IMR-90 (cell line): Measurements from ENCODE around the gene CGREF1. TPM values are rescaled to one million over a fixed set of nuclear protein-coding genes. Genes with fewer than 3 reads are reported as not detected.

ENCODE experiments used
- ATAC-seq: fragments of 200-7000 bp; cut with Tn5 transposase; 2 replicates; pipeline ENCODE4 v1.9.1; 2020; ENCODE audit warnings: low read depth, mild to moderate bottlenecking, moderate library complexity
- BruUV-seq: library from RNA; stranded (reverse); fragments of 400-500 nt; replicated peaks from 2 replicates; lab custom pipeline; 2021; lab: Mats Ljungman, UMichigan
- CTCF ChIA-PET: fragments of 300-600 bp; formaldehyde crosslinking; extraction: SDS; loops from one replicate; lab custom pipeline; 2021; ENCODE audit warnings: antibody characterized with exemption; lab: Yijun Ruan, JAX
- POLR2A ChIA-PET: fragments of 300-600 bp; sonication (Branson Sonifier 250); formaldehyde crosslinking; loops from one replicate; lab custom pipeline; 2022; ENCODE audit warnings: antibody characterized with exemption; ENCODE audit not compliant: unreplicated experiment; lab: Charles Lee
- DNase-seq: peaks from one replicate; pipeline ENCODE4 v3.0.0; 2013
- H2AFZ ChIP-seq: replicated peaks from 2 replicates; pipeline ENCODE3; 2013; ENCODE audit warnings: low read length, mild to moderate bottlenecking; ENCODE audit not compliant: poor library complexity
- H2AK5ac ChIP-seq: 2 replicates; pipeline ENCODE4 v1.6.1; 2013; ENCODE audit warnings: low read depth, low read length, inconsistent platforms
- H2AK9ac ChIP-seq: replicated peaks from 2 replicates; pipeline ENCODE3; 2013; ENCODE audit warnings: mild to moderate bottlenecking, low read depth, low read length, moderate library complexity; ENCODE audit not compliant: poor library complexity
- H2BK120ac ChIP-seq: 2 replicates; pipeline ENCODE4 v1.6.1; 2013; ENCODE audit warnings: low read depth, low read length, inconsistent platforms
- H2BK15ac ChIP-seq: 3 replicates; pipeline ENCODE4 v1.6.1; 2013; ENCODE audit warnings: low read depth, low read length, inconsistent platforms
- H2BK20ac ChIP-seq: 2 replicates; pipeline ENCODE4 v1.6.1; 2013; ENCODE audit warnings: low read depth, mild to moderate bottlenecking, inconsistent platforms, low read length, moderate library complexity
- H2BK5ac ChIP-seq: 2 replicates; pipeline ENCODE4 v1.6.1; 2013; ENCODE audit warnings: mild to moderate bottlenecking, low read depth, low read length, inconsistent platforms; ENCODE audit not compliant: poor library complexity, severe bottlenecking
- H3K14ac ChIP-seq: replicated peaks from 2 replicates; pipeline ENCODE4 v1.6.1; 2013; ENCODE audit warnings: low read depth, low read length, inconsistent platforms
- H3K18ac ChIP-seq: 2 replicates; pipeline ENCODE4 v1.6.1; 2013; ENCODE audit warnings: low read depth, low read length, control low read depth
- H3K23ac ChIP-seq: 2 replicates; pipeline ENCODE4 v1.6.1; 2013; ENCODE audit warnings: low read depth, low read length, inconsistent platforms
- H3K27ac ChIP-seq: 2 replicates; pipeline ENCODE4 v1.5.1; 2013; ENCODE audit warnings: mild to moderate bottlenecking, control low read depth, low read length; ENCODE audit not compliant: insufficient read depth
- H3K27me3 ChIP-seq: 2 replicates; pipeline ENCODE4 v1.6.1; 2013; ENCODE audit warnings: low read length; ENCODE audit not compliant: control insufficient read depth, insufficient read depth
- H3K36me3 ChIP-seq: 2 replicates; pipeline ENCODE4 v1.6.1; 2013; ENCODE audit warnings: low read length, mixed read lengths; ENCODE audit not compliant: control insufficient read depth, insufficient read depth
- H3K4ac ChIP-seq: 2 replicates; pipeline ENCODE4 v1.6.1; 2013; ENCODE audit warnings: low read depth, low read length, inconsistent platforms
- H3K4me1 ChIP-seq: 2 replicates; pipeline ENCODE4 v1.6.1; 2013; ENCODE audit warnings: low read length, mixed read lengths; ENCODE audit not compliant: control insufficient read depth, insufficient read depth
- H3K4me2 ChIP-seq: 2 replicates; pipeline ENCODE4 v1.6.1; 2013; ENCODE audit warnings: low read depth, mild to moderate bottlenecking, control low read depth, low read length, moderate library complexity
- H3K4me3 ChIP-seq: 2 replicates; pipeline ENCODE4 v1.5.1; 2013; ENCODE audit warnings: low read depth, mild to moderate bottlenecking, control low read depth, low read length, moderate library complexity; ENCODE audit not compliant: insufficient read depth
- H3K56ac ChIP-seq: 2 replicates; pipeline ENCODE4 v1.6.1; 2013; ENCODE audit warnings: low read length, inconsistent platforms; ENCODE audit not compliant: insufficient read depth; ENCODE audit errors: extremely low read depth
- H3K79me1 ChIP-seq, 2 experiments: 2 replicates each; pipeline ENCODE4 v1.6.1; 2013; ENCODE audit warnings: low read length in 2 of 2, inconsistent platforms in 1 of 2, low read depth in 1 of 2
- H3K9ac ChIP-seq: 2 replicates; pipeline ENCODE4 v1.6.1; 2013; ENCODE audit warnings: low read depth, low read length, control low read depth
- H3K9me1 ChIP-seq: 2 replicates; pipeline ENCODE4 v1.6.1; 2013; ENCODE audit warnings: low read length, inconsistent platforms; ENCODE audit not compliant: insufficient read depth
- H3K9me3 ChIP-seq: 2 replicates; pipeline ENCODE4 v1.6.1; 2013; ENCODE audit warnings: low read length; ENCODE audit not compliant: control insufficient read depth, insufficient read depth
- H4K20me1 ChIP-seq: 2 replicates; pipeline ENCODE4 v1.6.1; 2013; ENCODE audit warnings: low read length, inconsistent platforms; ENCODE audit not compliant: insufficient read depth
- H4K5ac ChIP-seq: 2 replicates; pipeline ENCODE4 v1.6.1; 2013; ENCODE audit warnings: mild to moderate bottlenecking, low read depth, low read length, control low read depth
- H4K8ac ChIP-seq, 2 experiments: 2 replicates each; pipeline ENCODE4 v1.6.1; 2013; ENCODE audit warnings: low read depth in 2 of 2, low read length in 2 of 2, control low read depth in 1 of 2, inconsistent platforms in 1 of 2
- H4K91ac ChIP-seq: 2 replicates; pipeline ENCODE4 v1.6.1; 2013; ENCODE audit warnings: low read depth, low read length, inconsistent platforms; ENCODE audit not compliant: insufficient read depth
- BHLHE40 ChIP-seq: fragments of 150-350 bp; IDR thresholded peaks from 2 replicates; pipeline ENCODE4 v1.6.1; 2016; ENCODE audit warnings: mild to moderate bottlenecking, low read depth, low read length
- NFE2L2 ChIP-seq: fragments of 150-350 bp; IDR thresholded peaks from 2 replicates; pipeline ENCODE4 v1.6.1; 2016; ENCODE audit warnings: low read depth, mild to moderate bottlenecking, low read length
- POLR2A ChIP-seq: IDR thresholded peaks from 2 replicates; pipeline ENCODE4 v1.6.1; 2012; ENCODE audit warnings: mild to moderate bottlenecking, low read depth, low read length
- SMC3 ChIP-seq: fragments of 150-350 bp; IDR thresholded peaks from 2 replicates; pipeline ENCODE4 v1.6.1; 2016; ENCODE audit warnings: low read depth, mild to moderate bottlenecking, antibody characterized with exemption, low read length, moderate library complexity
- WGBS, 2 experiments: methylation state at CpG; one replicate each; pipeline versions ENCODE4 v1.1.5 to v1.1.7; 2013; ENCODE audit warnings: missing lambda C conversion rate in 2 of 2; ENCODE audit not compliant: insufficient read length in 1 of 2; ENCODE audit errors: extremely low coverage in 2 of 2; 5-methylcytosine and 5-hydroxymethylcytosine counted together
- dilution Hi-C: fragments of 300-500 bp; cut with HindIII; formaldehyde crosslinking; loops from one replicate; pipeline ENCODE4 v1.14.3; 2018; ENCODE audit warnings: low sequenced_read_pairs; ENCODE audit not compliant: unreplicated experiment
- in situ Hi-C: fragments of 300-500 bp; cut with MboI; formaldehyde crosslinking; loops from 3 replicates; pipeline ENCODE4 v1.14.3; 2019; ENCODE audit warnings: low sequenced_read_pairs, inconsistent platforms, mixed read lengths
- intact Hi-C: fragments of 100-400 bp; cut with micrococcal nuclease; formaldehyde crosslinking; loops from 2 replicates; pipeline ENCODE4 v1.10.0; 2022
- polyA plus RNA-seq, 3 experiments: library from polyadenylated mRNA; depleted of rRNA; stranded (reverse); fragments of >200 nt; gene quantifications; 2 replicates each; pipeline ENCODE4 v1.2.3, GENCODE V29; 2012; ENCODE audit warnings: low replicate concordance in 1 of 3
- total RNA-seq: library from RNA; depleted of rRNA; stranded (reverse); fragments of >200 nt; gene quantifications from 2 replicates; pipeline ENCODE4 v1.2.3, GENCODE V29; 2012

The CGREF1 gene
- total and polyA plus RNA-seq, 2 of the 4 experiments (the other 2 are of a cell fraction) = 0.54 to 1.3 TPM

- H4K5ac ChIP-seq = peak within 1 kb of the TSS; percentile 88; the same call in 1 of the 2 replicates
- peaks cover 6% of the 10 kb centered on the region; the same call in 1 of the 2 replicates for H3K9me3 ChIP-seq
- H2BK20ac ChIP-seq = no peak within 1 kb of the TSS
- H3K4ac ChIP-seq = no peak within 1 kb of the TSS
- 10% methylated on average over 13 of the region's 47 CpGs; no CpG with 5 or more reads in 1 of the 2 experiments for WGBS, 2 experiments
- H2AFZ ChIP-seq = peak within 1 kb of the TSS; percentile 93
- H3K4me3 ChIP-seq = peak within 1 kb of the TSS; percentile 57
- TF ChIP-seq NFE2L2 (no peak), SMC3 (no peak), BHLHE40 (no peak), POLR2A (no peak)
- H4K8ac ChIP-seq = peak within 1 kb of the TSS in 1 of 2 experiments; percentile 79; a peak in 3 of 4 replicates
- H3K56ac ChIP-seq = no peak within 1 kb of the TSS
- H3K18ac ChIP-seq = no peak within 1 kb of the TSS
- intact Hi-C loops = no loop called here
- no peak within 1 kb of the TSS for H2BK120ac ChIP-seq
- no peak within 1 kb of the TSS for H2BK5ac ChIP-seq
- H3K23ac ChIP-seq = peak within 1 kb of the TSS; percentile 2; the same call in 1 of the 2 replicates
- no peak for DNase-seq
- H3K9me1 ChIP-seq = peaks cover 4% of the 10 kb centered on the region; the same call in 1 of the 2 replicates
- no peak within 1 kb of the TSS; the same call in 2 of the 3 replicates for H2BK15ac ChIP-seq
- no peaks in the 10 kb centered on the region for H3K79me1 ChIP-seq
- H3K27me3 ChIP-seq = peaks cover 46% of the 10 kb centered on the region
- peak within 1 kb of the TSS; percentile 68 for H2AK9ac ChIP-seq
- BruUV-seq = no TSS peak
- H3K4me2 ChIP-seq = peak within 1 kb of the TSS; percentile 81
- dilution Hi-C loops = no loop called here
- H4K91ac ChIP-seq = peak within 1 kb of the TSS; percentile 37; the same call in 1 of the 2 replicates
- ChIA-PET CTCF (interaction anchor here (0.8 kb wide), 1 partner anchor 14 kb away, joined by 3 read pairs; no protein-coding TSS in a partner anchor), POLR2A (interaction anchor here (0.5 kb wide), 1 partner anchor 42 kb away, joined by 7 read pairs; no protein-coding TSS in a partner anchor)
- peak; percentile 89 for ATAC-seq
- H2AK5ac ChIP-seq = no peak within 1 kb of the TSS; the same call in 1 of the 2 replicates
- no peaks in the 10 kb centered on the region for H4K20me1 ChIP-seq
- no peaks in the 10 kb centered on the region for H3K36me3 ChIP-seq
- no peak within 1 kb of the TSS for H3K27ac ChIP-seq
- in situ Hi-C loops = no loop called here
- 0 out of 2 replicates have a peak within 1 kb of the TSS, but pooled peaks have one; percentile 18 for H3K9ac ChIP-seq
- no peak within 1 kb of the TSS; the same call in 1 of the 2 replicates for H3K14ac ChIP-seq
- H3K4me1 ChIP-seq = peaks cover 4% of the 10 kb centered on the region
Measured at GRCh38 chr2:27123302-27124150, 4.6 kb upstream of the CGREF1 start, which contains the start of gene ABHD1. TSS of gene ABHD1 (plus strand) at chr2:27123815. CDS start at chr2:27123949, 134 bp downstream.
